WTC11 (cell line): ENCODE measurements around the gene PCDHAC1. TPM values are rescaled to one million over a fixed set of nuclear protein-coding genes. Genes with fewer than 3 reads are reported as not detected.

ENCODE experiments used
- ATAC-seq: fragments of 200-7000 bp; cut with Tn5 transposase; 2 replicates; pipeline ENCODE4 v1.10.0; 2021; ENCODE audit warnings: mild to moderate bottlenecking, moderate library complexity
- CTCF ChIA-PET: fragments of 300-600 bp; sonication (Branson Sonifier 250); formaldehyde crosslinking; loops from one replicate; lab custom pipeline; 2021; ENCODE audit warnings: antibody characterized with exemption; lab: Charles Lee
- POLR2A ChIA-PET: fragments of 350-600 bp; sonication (Branson Sonifier 250); formaldehyde crosslinking; loops from one replicate; lab custom pipeline; 2021; ENCODE audit warnings: antibody characterized with exemption; lab: Charles Lee
- DNase-seq: peaks from one replicate; pipeline ENCODE4 v3.0.0; 2021; ENCODE audit warnings: low spot score
- H3K27ac Mint-ChIP-seq: 2 replicates; pipeline ENCODE4 v1.8.0; 2021; ENCODE audit warnings: mixed read lengths
- H3K27me3 Mint-ChIP-seq: 2 replicates; pipeline ENCODE4 v1.8.0; 2021; ENCODE audit warnings: low read depth, mild to moderate bottlenecking, moderate library complexity, mixed read lengths
- H3K36me3 Mint-ChIP-seq: 2 replicates; pipeline ENCODE4 v1.8.0; 2021; ENCODE audit warnings: mixed read lengths
- H3K4me1 Mint-ChIP-seq: 2 replicates; pipeline ENCODE4 v1.8.0; 2022; ENCODE audit warnings: mixed read lengths
- H3K4me3 Mint-ChIP-seq: 2 replicates; pipeline ENCODE4 v1.8.0; 2021; ENCODE audit warnings: mild to moderate bottlenecking, moderate library complexity, mixed read lengths
- H3K9me3 Mint-ChIP-seq: 2 replicates; pipeline ENCODE4 v1.8.0; 2021; ENCODE audit warnings: mixed read lengths
- ARID4B ChIP-seq: sonication (generic); formaldehyde crosslinking; IDR thresholded peaks from 2 replicates; pipeline ENCODE4 v1.8.0; 2023; ENCODE audit warnings: missing genetic modification reagents, mild to moderate bottlenecking, borderline replicate concordance
- ATF3 ChIP-seq: sonication (generic); formaldehyde crosslinking; conservative IDR thresholded peaks from 2 replicates; pipeline ENCODE4 v1.8.1; 2022; ENCODE audit warnings: mild to moderate bottlenecking, missing genetic modification reagents
- CDX4 ChIP-seq: fragments of 250-450 bp; sonication (Bioruptor Pico); IDR thresholded peaks from 2 replicates; pipeline ENCODE4 v1.9.0; 2021; ENCODE audit warnings: moderate library complexity, mild to moderate bottlenecking, inconsistent platforms, borderline replicate concordance
- CREB1 ChIP-seq: sonication (generic); formaldehyde crosslinking; IDR thresholded peaks from 2 replicates; pipeline ENCODE4 v1.8.0; 2023; ENCODE audit warnings: mild to moderate bottlenecking, missing genetic modification reagents
- E2F5 ChIP-seq: sonication (generic); formaldehyde crosslinking; IDR thresholded peaks from 2 replicates; pipeline ENCODE4 v1.8.1; 2022; ENCODE audit warnings: mild to moderate bottlenecking, moderate library complexity, missing genetic modification reagents
- FOXK1 ChIP-seq: sonication (generic); formaldehyde crosslinking; IDR thresholded peaks from 2 replicates; pipeline ENCODE4 v1.8.0; 2022; ENCODE audit warnings: mild to moderate bottlenecking, moderate library complexity, missing genetic modification reagents
- FOXP1 ChIP-seq: sonication (generic); formaldehyde crosslinking; IDR thresholded peaks from 2 replicates; pipeline ENCODE4 v1.8.0; 2022; ENCODE audit warnings: missing genetic modification reagents, mild to moderate bottlenecking, moderate library complexity, borderline replicate concordance
- GTF2I ChIP-seq: fragments of 250-450 bp; sonication (Bioruptor Pico); conservative IDR thresholded peaks from 2 replicates; pipeline ENCODE4 v1.4.0; 2021; ENCODE audit warnings: mild to moderate bottlenecking
- IRF2 ChIP-seq: sonication (generic); formaldehyde crosslinking; IDR thresholded peaks from 2 replicates; pipeline ENCODE4 v1.8.0; 2022; ENCODE audit warnings: low read depth, missing genetic modification reagents, borderline replicate concordance
- MAX ChIP-seq: sonication (generic); formaldehyde crosslinking; IDR thresholded peaks from 2 replicates; pipeline ENCODE4 v1.8.0; 2022; ENCODE audit warnings: mild to moderate bottlenecking, missing genetic modification reagents
- NR2C2 ChIP-seq: sonication (generic); formaldehyde crosslinking; IDR thresholded peaks from 2 replicates; pipeline ENCODE4 v1.8.0; 2022; ENCODE audit warnings: mild to moderate bottlenecking, missing genetic modification reagents
- RORB ChIP-seq: fragments of 250-450 bp; sonication (Bioruptor Pico); IDR thresholded peaks from 2 replicates; pipeline ENCODE4 v1.9.0; 2021; ENCODE audit warnings: mild to moderate bottlenecking
- ZBTB21 ChIP-seq: sonication (generic); formaldehyde crosslinking; IDR thresholded peaks from 2 replicates; pipeline ENCODE4 v1.8.1; 2023; ENCODE audit warnings: mild to moderate bottlenecking, missing genetic modification reagents, borderline replicate concordance
- ZNF138 ChIP-seq: sonication (generic); formaldehyde crosslinking; conservative IDR thresholded peaks from 2 replicates; pipeline ENCODE4 v1.8.1; 2022; ENCODE audit warnings: mild to moderate bottlenecking, moderate library complexity, missing genetic modification reagents
- ZNF232 ChIP-seq: sonication (generic); formaldehyde crosslinking; IDR thresholded peaks from 2 replicates; pipeline ENCODE4 v1.8.0; 2022; ENCODE audit warnings: mild to moderate bottlenecking, missing genetic modification reagents
- ZNF532 ChIP-seq: fragments of 250-450 bp; sonication (Bioruptor Pico); IDR thresholded peaks from 2 replicates; pipeline ENCODE4 v1.9.0; 2021; ENCODE audit warnings: mild to moderate bottlenecking, borderline replicate concordance
- ZNF671 ChIP-seq: fragments of 250-450 bp; sonication (Bioruptor Pico); IDR thresholded peaks from 2 replicates; pipeline ENCODE4 v1.8.0; 2021; ENCODE audit warnings: mild to moderate bottlenecking
- total RNA-seq: library from RNA; stranded (reverse); gene quantifications from 3 replicates; pipeline ENCODE4 v1.2.3, GENCODE V29; 2021

Gene PCDHAC1
- total RNA-seq, 1 experiment from 2014 or later, result 8.4 TPM

- CTCF ChIA-PET, result interaction anchor here (1.4 to 3.8 kb wide), 16 partner anchors 19 to 129 kb away, joined by 3 to 79 read pairs (median 11); partner anchors contain the start of genes PCDHA10, PCDHA11, PCDHA12 and PCDHA8
- DNase-seq, result no peak
- Mint-ChIP-seq H3K27ac (peak overlapping the region; percentile 51; the same call in 1 of the 2 replicates), H3K4me1 (peaks cover 45% of the 10 kb centered on the region), H3K9me3 (no peaks in the 10 kb centered on the region), H3K36me3 (no peaks in the 10 kb centered on the region), H3K4me3 (peak overlapping the region; percentile 92), H3K27me3 (peaks cover 21% of the 10 kb centered on the region)
- POLR2A ChIA-PET, result interaction anchor here (2.1 to 2.5 kb wide), 4 partner anchors 20 to 75 kb away, joined by 13 to 30 read pairs (median 20); partner anchors contain the start of gene PCDHAC1
- peak; percentile 18 for ATAC-seq
- TF ChIP-seq GTF2I (CRISPR knock-in tag) (no peak), E2F5 (CRISPR knock-in tag) (0 out of 2 replicates have a peak, but pooled peaks have one; percentile 9)
Observed at GRCh38 chr5:140965905-140966292, 39.8 kb downstream of the PCDHAC1 start.

- Mint-ChIP-seq H3K4me1 (peaks cover 50% of the 10 kb centered on the region), H3K36me3 (no peaks in the 10 kb centered on the region), H3K4me3 (peak within 1 kb of the TSS; percentile 92), H3K9me3 (no peaks in the 10 kb centered on the region), H3K27me3 (peaks cover 21% of the 10 kb centered on the region), H3K27ac (peak within 1 kb of the TSS; percentile 51; the same call in 1 of the 2 replicates)
- ChIA-PET CTCF (interaction anchor here (0.6 to 3.8 kb wide), 23 partner anchors 11 to 180 kb away, joined by 3 to 79 read pairs (median 6); partner anchors contain the start of genes PCDHA1, PCDHA10, PCDHA11 and PCDHA12), POLR2A (interaction anchor here (0.8 to 2.5 kb wide), 5 partner anchors 19 to 98 kb away, joined by 3 to 30 read pairs (median 20); partner anchors contain the start of genes PCDHA11 and PCDHAC1)
- DNase-seq, result peak; percentile 78
- peak; percentile 77 for ATAC-seq
- TF ChIP-seq ZNF532 (CRISPR knock-in tag) (no peak), IRF2 (CRISPR knock-in tag) (no peak), FOXK1 (CRISPR knock-in tag) (peak; percentile 49; the same call in 1 of the 2 replicates), ATF3 (no peak), ZNF138 (no peak), NR2C2 (CRISPR knock-in tag) (no peak), CDX4 (no peak), ZNF232 (no peak), ZNF671 (CRISPR knock-in tag) (no peak), MAX (peak; percentile 75), FOXP1 (CRISPR knock-in tag) (peak; percentile 42), CREB1 (CRISPR knock-in tag) (no peak), ZBTB21 (no peak; the same call in 1 of the 2 replicates), RORB (CRISPR knock-in tag) (no peak), E2F5 (CRISPR knock-in tag) (0 out of 2 replicates have a peak, but pooled peaks have one; percentile 25), ARID4B (CRISPR knock-in tag) (0 out of 2 replicates have a peak, but pooled peaks have one; percentile 51)
Observed at GRCh38 chr5:140966293-140967225, 40.5 kb downstream of the PCDHAC1 start, which contains the start of gene PCDHAC2. PCDHAC2 (plus strand) TSS chr5:140966476; CDS start chr5:140966767, 291 bp downstream.
